GM23248 (cell line): ENCODE data around the gene EFCAB6.

Experiments
- EZH2 ChIP-seq: fragments of 200-600 bp; sonication (generic); IDR thresholded peaks from 2 replicates; pipeline ENCODE4 v1.6.1; 2018; ENCODE audit warnings: antibody characterized with exemption, mild to moderate bottlenecking; ENCODE audit not compliant: insufficient read depth, poor library complexity, severe bottlenecking
- EZH2phosphoT487 ChIP-seq: fragments of 200-600 bp; sonication (generic); IDR thresholded peaks from 2 replicates; pipeline ENCODE4 v1.6.1; 2018; ENCODE audit warnings: antibody characterized with exemption, moderate library complexity, mild to moderate bottlenecking, low read depth; ENCODE audit not compliant: insufficient read depth

DNA sequence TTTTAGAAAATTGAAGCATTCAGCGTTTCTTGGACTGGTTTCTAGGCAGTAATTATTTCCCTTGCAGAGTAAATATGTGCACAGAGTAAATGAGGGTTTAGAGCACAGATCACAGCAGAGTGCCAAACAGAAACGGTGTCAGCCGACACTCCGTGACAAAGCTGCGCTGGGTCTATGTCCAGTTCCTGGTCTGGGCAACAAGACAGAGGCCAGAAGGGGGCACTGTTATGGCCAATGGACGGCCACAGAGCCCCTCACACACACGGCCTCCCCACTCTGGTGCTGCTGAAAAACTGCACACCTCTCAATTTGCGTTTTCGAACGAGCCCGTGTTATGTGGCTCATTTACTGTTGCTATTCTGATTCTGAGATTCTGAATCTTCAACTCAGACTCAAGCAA is 219.6 kb downstream of the EFCAB6 start:
- no peak for TF ChIP-seq EZH2phosphoT487
- no peak for TF ChIP-seq EZH2
